ENCODE measurements around the gene UBALD1.

GRCh38 chr16:4588386-4588785, 26.3 kb downstream of the UBALD1 start:
- TF ChIP-seq, protein P1, sequence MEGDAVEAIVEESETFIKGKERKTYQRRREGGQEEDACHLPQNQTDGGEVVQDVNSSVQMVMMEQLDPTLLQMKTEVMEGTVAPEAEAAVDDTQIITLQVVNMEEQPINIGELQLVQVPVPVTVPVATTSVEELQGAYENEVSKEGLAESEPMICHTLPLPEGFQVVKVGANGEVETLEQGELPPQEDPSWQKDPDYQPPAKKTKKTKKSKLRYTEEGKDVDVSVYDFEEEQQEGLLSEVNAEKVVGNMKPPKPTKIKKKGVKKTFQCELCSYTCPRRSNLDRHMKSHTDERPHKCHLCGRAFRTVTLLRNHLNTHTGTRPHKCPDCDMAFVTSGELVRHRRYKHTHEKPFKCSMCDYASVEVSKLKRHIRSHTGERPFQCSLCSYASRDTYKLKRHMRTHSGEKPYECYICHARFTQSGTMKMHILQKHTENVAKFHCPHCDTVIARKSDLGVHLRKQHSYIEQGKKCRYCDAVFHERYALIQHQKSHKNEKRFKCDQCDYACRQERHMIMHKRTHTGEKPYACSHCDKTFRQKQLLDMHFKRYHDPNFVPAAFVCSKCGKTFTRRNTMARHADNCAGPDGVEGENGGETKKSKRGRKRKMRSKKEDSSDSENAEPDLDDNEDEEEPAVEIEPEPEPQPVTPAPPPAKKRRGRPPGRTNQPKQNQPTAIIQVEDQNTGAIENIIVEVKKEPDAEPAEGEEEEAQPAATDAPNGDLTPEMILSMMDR (conservative IDR thresholded peaks at IDR 0.05 in 1 of 2, IDR thresholded peaks at IDR 0.05 in 1 of 2; ENCODE audit: low read depth in 1 of 2, low read length in 2 of 2), result no peak
- no peak for TF ChIP-seq EZH2 (IDR thresholded peaks at IDR 0.05; ENCODE audit: low read length, missing control alignments)

Data from fibroblast of lung (primary cell).